H9 (cell line): Measurements from ENCODE around the gene HBS1L. TPM values are rescaled to one million over a fixed set of nuclear protein-coding genes. Genes with fewer than 3 reads are reported as not detected.

ENCODE experiments used
- DNase-seq: peaks from one replicate; pipeline ENCODE4 v3.0.0-alpha.2; 2017
- H2AFZ ChIP-seq: one replicate; pipeline ENCODE4 v1.6.1; 2013; ENCODE audit warnings: mild to moderate bottlenecking, low read length, control low read depth, moderate library complexity
- H2AK5ac ChIP-seq: 2 replicates; pipeline ENCODE4 v1.6.1; 2013; ENCODE audit warnings: low read length, control low read depth, mixed read lengths; ENCODE audit not compliant: insufficient read length
- H2BK120ac ChIP-seq: one replicate; pipeline ENCODE4 v1.6.1; 2013; ENCODE audit warnings: low read depth, mild to moderate bottlenecking, low read length, control low read depth, inconsistent platforms; ENCODE audit not compliant: poor library complexity, severe bottlenecking
- H2BK12ac ChIP-seq: 2 replicates; pipeline ENCODE4 v1.6.1; 2013; ENCODE audit warnings: low read length, control low read depth, mixed read lengths, low read depth; ENCODE audit not compliant: insufficient read length
- H2BK15ac ChIP-seq: 2 replicates; pipeline ENCODE4 v1.6.1; 2013; ENCODE audit warnings: low read depth, low read length, control low read depth
- H2BK20ac ChIP-seq: one replicate; pipeline ENCODE4 v1.6.1; 2013; ENCODE audit warnings: low read depth, mild to moderate bottlenecking, low read length, control low read depth, inconsistent platforms; ENCODE audit not compliant: poor library complexity, severe bottlenecking
- H2BK5ac ChIP-seq: 2 replicates; pipeline ENCODE4 v1.6.1; 2013; ENCODE audit warnings: low read length, control low read depth, mixed read lengths; ENCODE audit not compliant: insufficient read length
- H3K14ac ChIP-seq: 2 replicates; pipeline ENCODE4 v1.6.1; 2013; ENCODE audit warnings: low read length, control low read depth; ENCODE audit not compliant: insufficient read depth
- H3K18ac ChIP-seq: 2 replicates; pipeline ENCODE4 v1.6.1; 2013; ENCODE audit warnings: low read depth, mild to moderate bottlenecking, mixed read lengths, low read length, control low read depth; ENCODE audit not compliant: insufficient read length
- H3K23ac ChIP-seq: 2 replicates; pipeline ENCODE4 v1.6.1; 2013; ENCODE audit warnings: low read length, control low read depth, mixed read lengths, low read depth; ENCODE audit not compliant: insufficient read length
- H3K23me2 ChIP-seq: 2 replicates; pipeline ENCODE4 v1.6.1; 2013; ENCODE audit warnings: low read depth, mild to moderate bottlenecking, mixed read lengths, low read length, control low read depth; ENCODE audit not compliant: insufficient read length, poor library complexity, severe bottlenecking
- H3K27ac ChIP-seq: 2 replicates; pipeline ENCODE4 v1.5.1; 2013; ENCODE audit warnings: low read length, control low read depth, mixed read lengths, low read depth; ENCODE audit not compliant: insufficient read length
- H3K27me3 ChIP-seq: 2 replicates; pipeline ENCODE4 v1.6.1; 2013; ENCODE audit warnings: low read length, control low read depth, inconsistent platforms; ENCODE audit not compliant: insufficient read depth
- H3K4ac ChIP-seq: 2 replicates; pipeline ENCODE4 v1.6.1; 2013; ENCODE audit warnings: low read depth, mild to moderate bottlenecking, control low read depth, inconsistent platforms, low read length, moderate library complexity
- H3K4me1 ChIP-seq: 2 replicates; pipeline ENCODE4 v1.6.1; 2013; ENCODE audit warnings: low read length, control low read depth, inconsistent platforms; ENCODE audit not compliant: insufficient read depth
- H3K4me2 ChIP-seq: 2 replicates; pipeline ENCODE4 v1.6.1; 2013; ENCODE audit warnings: low read length, control low read depth, mixed read lengths; ENCODE audit not compliant: insufficient read length, insufficient read depth
- H3K56ac ChIP-seq: 2 replicates; pipeline ENCODE4 v1.6.1; 2013; ENCODE audit warnings: low read depth, mild to moderate bottlenecking, mixed read lengths, low read length, control low read depth; ENCODE audit not compliant: insufficient read length
- H3K79me1 ChIP-seq: 2 replicates; pipeline ENCODE4 v1.6.1; 2013; ENCODE audit warnings: low read depth, mild to moderate bottlenecking, moderate library complexity, low read length, control low read depth, inconsistent platforms; ENCODE audit not compliant: insufficient read depth, poor library complexity, severe bottlenecking
- H3K79me2 ChIP-seq: 2 replicates; pipeline ENCODE4 v1.6.1; 2013; ENCODE audit warnings: low read length, control low read depth, inconsistent platforms; ENCODE audit not compliant: insufficient read depth
- H3K9ac ChIP-seq: 2 replicates; pipeline ENCODE4 v1.6.1; 2013; ENCODE audit warnings: low read length, control low read depth, mixed read lengths; ENCODE audit not compliant: insufficient read length; ENCODE audit errors: extremely low read depth
- H3K9me3 ChIP-seq: one replicate; pipeline ENCODE4 v1.6.1; 2013; ENCODE audit warnings: low read depth, low read length, inconsistent platforms; ENCODE audit not compliant: control insufficient read depth
- H3T11ph ChIP-seq: one replicate; pipeline ENCODE4 v1.6.1; 2013; ENCODE audit warnings: mild to moderate bottlenecking, low read length, control low read depth, inconsistent platforms
- H4K20me1 ChIP-seq: one replicate; pipeline ENCODE4 v1.6.1; 2013; ENCODE audit not compliant: control insufficient read depth, insufficient read length, insufficient read depth
- H4K5ac ChIP-seq: 2 replicates; pipeline ENCODE4 v1.6.1; 2013; ENCODE audit warnings: low read depth, mild to moderate bottlenecking, mixed read lengths, low read length, control low read depth; ENCODE audit not compliant: insufficient read length
- H4K8ac ChIP-seq: replicated peaks from 2 replicates; pipeline ENCODE4 v1.6.1; 2013; ENCODE audit warnings: low read length, control low read depth, mixed read lengths, low read depth; ENCODE audit not compliant: insufficient read length
- H4K91ac ChIP-seq: 2 replicates; pipeline ENCODE4 v1.6.1; 2013; ENCODE audit warnings: low read depth, mild to moderate bottlenecking, moderate library complexity, mixed read lengths, low read length, control low read depth; ENCODE audit not compliant: insufficient read length
- H3K27ac Mint-ChIP-seq, 3 experiments: 2 replicates in 2 of 3; 3 replicates in 1 of 3; pipeline ENCODE4 v1.8.0; 2020 to 2021; ENCODE audit warnings: mixed read lengths in 3 of 3, mild to moderate bottlenecking in 1 of 3, moderate library complexity in 1 of 3
- H3K27me3 Mint-ChIP-seq: 2 replicates; pipeline ENCODE4 v1.8.0; 2021; ENCODE audit warnings: low read depth, mild to moderate bottlenecking, moderate library complexity, mixed read lengths
- H3K36me3 Mint-ChIP-seq, 3 experiments: 2 replicates in 2 of 3; 3 replicates in 1 of 3; pipeline ENCODE4 v1.8.0; 2020 to 2021; ENCODE audit warnings: low read depth in 3 of 3, mixed read lengths in 3 of 3; ENCODE audit not compliant: insufficient read depth in 1 of 3
- H3K4me1 Mint-ChIP-seq, 2 experiments: 2 replicates each; pipeline ENCODE4 v1.8.0; 2020; ENCODE audit warnings: mixed read lengths in 2 of 2
- H3K4me3 Mint-ChIP-seq, 2 experiments: 2 replicates in 1 of 2; 3 replicates in 1 of 2; pipeline ENCODE4 v1.8.0; 2020 to 2021; ENCODE audit warnings: mild to moderate bottlenecking in 2 of 2, mixed read lengths in 2 of 2, moderate library complexity in 1 of 2
- H3K9me3 Mint-ChIP-seq, 2 experiments: 2 replicates in 1 of 2; 3 replicates in 1 of 2; pipeline ENCODE4 v1.8.0; 2020; ENCODE audit warnings: mild to moderate bottlenecking in 2 of 2, mixed read lengths in 2 of 2, moderate library complexity in 1 of 2
- CTCF ChIP-seq: fragments of 200-600 bp; sonication (generic); conservative IDR thresholded peaks from 3 replicates; pipeline ENCODE4 v1.8.0; 2021; ENCODE audit warnings: antibody characterized with exemption, mild to moderate bottlenecking
- WGBS: extraction: QIAGEN DNeasy Blood & Tissue Kit; methylation state at CpG from one replicate; pipeline ENCODE4 v1.1.7; 2013; ENCODE audit warnings: missing lambda C conversion rate, low lambda C conversion rate, mixed read lengths; ENCODE audit not compliant: insufficient read length; ENCODE audit errors: extremely low coverage; 5-methylcytosine and 5-hydroxymethylcytosine counted together
- total RNA-seq: library from RNA; stranded (reverse); gene quantifications from 2 replicates; pipeline ENCODE4 v1.2.1, GENCODE V29; 2021

Gene HBS1L
- total RNA-seq, 1 experiment from 2014 or later: 110 TPM

GRCh38 chr6:134949927-134950326 lies 104.7 kb downstream of the HBS1L start, which contains the start of gene ALDH8A1:
ALDH8A1 (minus strand) TSS chr6:134950101; CDS start chr6:134950053, 48 bp downstream.
- Histone ChIP-seq H3K23ac (no peak within 1 kb of the TSS), H2BK20ac (no peak within 1 kb of the TSS), H3K14ac (no peak within 1 kb of the TSS), H4K20me1 (no peaks in the 10 kb centered on the region), H3T11ph (no peak within 1 kb of the TSS), H3K23me2 (no peaks in the 10 kb centered on the region), H2BK5ac (no peak within 1 kb of the TSS), H3K56ac (no peak within 1 kb of the TSS), H3K4me1 (no peaks in the 10 kb centered on the region), H2BK12ac (no peak within 1 kb of the TSS), H4K8ac (no peak within 1 kb of the TSS), H3K18ac (no peak within 1 kb of the TSS), H3K27me3 (no peaks in the 10 kb centered on the region), H3K9me3 (no peaks in the 10 kb centered on the region), H2BK15ac (no peak within 1 kb of the TSS), H3K79me2 (no peaks in the 10 kb centered on the region), H3K4me2 (no peak within 1 kb of the TSS), H4K91ac (no peak within 1 kb of the TSS), H2BK120ac (no peak within 1 kb of the TSS), H3K27ac (no peak within 1 kb of the TSS), H2AK5ac (no peak within 1 kb of the TSS), H4K5ac (no peak within 1 kb of the TSS), H3K9ac (no peak within 1 kb of the TSS), H3K4ac (no peak within 1 kb of the TSS), H3K79me1 (no peaks in the 10 kb centered on the region), H2AFZ (no peak within 1 kb of the TSS)
- TF ChIP-seq CTCF: no peak
- Mint-ChIP-seq H3K4me3 (no peak within 1 kb of the TSS), H3K27ac (no peak within 1 kb of the TSS; a peak in 1 of 7 replicates), H3K9me3 (no peaks in the 10 kb centered on the region; a peak in 1 of 5 replicates), H3K36me3 (no peaks in the 10 kb centered on the region), H3K4me1 (peaks cover 0 to 6% of the 10 kb centered on the region in 2 experiments; a peak in 1 of 4 replicates), H3K27me3 (no peaks in the 10 kb centered on the region; the same call in 1 of the 2 replicates)
- no CpG with 5 or more reads among the region's 4 CpGs for WGBS
- no peak for DNase-seq
